ENCODE results near the gene ELL2.

The ELL2 gene

DNA sequence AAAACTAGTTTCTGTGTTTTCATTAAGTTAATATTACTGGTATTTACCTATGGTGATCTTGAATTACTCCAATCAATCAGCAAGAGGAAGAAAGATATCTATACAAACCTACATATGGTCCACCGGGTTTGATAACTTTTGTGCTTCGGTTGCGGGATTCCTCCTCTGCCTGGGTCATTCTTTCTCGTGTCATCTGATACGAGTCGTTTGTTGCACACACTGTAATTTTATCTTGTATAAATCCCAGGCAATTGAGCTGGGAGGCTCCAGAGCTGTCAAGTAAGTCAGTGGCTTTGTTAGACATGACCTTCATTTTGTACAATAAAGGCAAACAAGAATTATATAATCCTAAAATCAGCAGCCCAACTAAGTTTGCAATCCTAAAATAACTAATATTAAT, 48.0 kb downstream of the ELL2 start:
- peaks cover 0 to 54% (median 40%) of the 10 kb centered on the region in 3 donors for H3K36me3 ChIP-seq
- TF ChIP-seq, protein P1, sequence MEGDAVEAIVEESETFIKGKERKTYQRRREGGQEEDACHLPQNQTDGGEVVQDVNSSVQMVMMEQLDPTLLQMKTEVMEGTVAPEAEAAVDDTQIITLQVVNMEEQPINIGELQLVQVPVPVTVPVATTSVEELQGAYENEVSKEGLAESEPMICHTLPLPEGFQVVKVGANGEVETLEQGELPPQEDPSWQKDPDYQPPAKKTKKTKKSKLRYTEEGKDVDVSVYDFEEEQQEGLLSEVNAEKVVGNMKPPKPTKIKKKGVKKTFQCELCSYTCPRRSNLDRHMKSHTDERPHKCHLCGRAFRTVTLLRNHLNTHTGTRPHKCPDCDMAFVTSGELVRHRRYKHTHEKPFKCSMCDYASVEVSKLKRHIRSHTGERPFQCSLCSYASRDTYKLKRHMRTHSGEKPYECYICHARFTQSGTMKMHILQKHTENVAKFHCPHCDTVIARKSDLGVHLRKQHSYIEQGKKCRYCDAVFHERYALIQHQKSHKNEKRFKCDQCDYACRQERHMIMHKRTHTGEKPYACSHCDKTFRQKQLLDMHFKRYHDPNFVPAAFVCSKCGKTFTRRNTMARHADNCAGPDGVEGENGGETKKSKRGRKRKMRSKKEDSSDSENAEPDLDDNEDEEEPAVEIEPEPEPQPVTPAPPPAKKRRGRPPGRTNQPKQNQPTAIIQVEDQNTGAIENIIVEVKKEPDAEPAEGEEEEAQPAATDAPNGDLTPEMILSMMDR (IDR thresholded peaks at IDR 0.05), result no peak
- no peak for DNase-seq
- H3K4me1 ChIP-seq, result peaks cover 0 to 86% (median 20%) of the 10 kb centered on the region in 4 donors
- no peak overlapping the region for H3K27ac ChIP-seq
- no peaks in the 10 kb centered on the region for H3K27me3 ChIP-seq
- no peak overlapping the region for H3K4me3 ChIP-seq
- intact Hi-C loops (cut with DNase I; ENCODE audit: low total_unique reads), result no loop called here
- no peaks in the 10 kb centered on the region for H3K9me3 ChIP-seq

DNA sequence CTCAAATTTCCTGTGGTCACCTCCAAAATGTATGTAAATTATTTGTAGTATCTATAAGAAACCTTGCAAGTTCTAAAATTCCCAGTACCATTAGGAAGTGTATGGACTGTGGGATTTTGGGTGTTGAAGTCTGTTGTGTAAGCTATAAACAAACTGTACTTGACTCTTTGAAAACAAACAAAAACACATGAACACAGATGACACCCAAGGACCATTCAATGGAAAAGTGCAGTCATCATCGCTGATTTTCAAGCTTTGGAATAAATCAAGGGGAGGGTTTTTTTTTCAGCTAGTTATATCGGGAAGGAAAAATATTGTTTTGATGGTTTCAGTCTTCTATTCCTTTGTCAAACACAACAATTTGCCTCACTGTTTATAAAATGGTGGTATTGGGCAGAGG, 49.6 kb downstream of the ELL2 start:
- no peak overlapping the region for H3K27ac ChIP-seq
- intact Hi-C loops (cut with DNase I; ENCODE audit: low total_unique reads), result no loop called here
- no peaks in the 10 kb centered on the region for H3K9me3 ChIP-seq
- no peak for DNase-seq
- no peak overlapping the region for H3K4me3 ChIP-seq
- H3K4me1 ChIP-seq, result peaks cover 0 to 86% (median 21%) of the 10 kb centered on the region in 4 donors
- H3K36me3 ChIP-seq, result peaks cover 0 to 46% (median 46%) of the 10 kb centered on the region in 3 donors
- TF ChIP-seq, protein P1 (IDR thresholded peaks at IDR 0.05), result no peak
- no peaks in the 10 kb centered on the region for H3K27me3 ChIP-seq

DNA sequence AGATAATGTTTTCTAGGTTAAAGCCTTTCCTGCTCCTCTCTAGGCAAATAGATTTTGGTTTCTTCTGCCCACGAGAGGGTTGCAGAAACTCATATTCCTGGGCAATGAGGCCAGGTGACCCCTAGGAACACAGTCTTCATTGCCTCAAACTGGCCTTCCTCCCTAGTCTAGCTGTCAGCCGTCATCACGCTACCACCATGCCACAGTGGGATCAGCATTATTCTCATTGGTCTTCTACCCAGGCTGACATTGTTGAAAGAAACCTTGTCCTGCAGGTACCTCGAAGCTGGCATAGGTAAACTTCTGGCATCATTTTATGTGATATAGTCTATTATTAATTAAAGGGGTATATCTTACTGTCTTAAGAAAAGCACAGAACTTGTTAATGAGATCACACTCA, 51.1 kb downstream of the ELL2 start:
- no peak overlapping the region for H3K27ac ChIP-seq
- no peak overlapping the region for H3K4me3 ChIP-seq
- no peak for DNase-seq
- intact Hi-C loops (cut with DNase I; ENCODE audit: low total_unique reads), result no loop called here
- TF ChIP-seq, protein P1 (IDR thresholded peaks at IDR 0.05), result no peak
- H3K4me1 ChIP-seq, result peaks cover 0 to 86% (median 14%) of the 10 kb centered on the region in 4 donors
- H3K9me3 ChIP-seq, result no peaks in the 10 kb centered on the region
- H3K36me3 ChIP-seq, result peaks cover 0 to 57% (median 46%) of the 10 kb centered on the region in 3 donors
- no peaks in the 10 kb centered on the region for H3K27me3 ChIP-seq

DNA sequence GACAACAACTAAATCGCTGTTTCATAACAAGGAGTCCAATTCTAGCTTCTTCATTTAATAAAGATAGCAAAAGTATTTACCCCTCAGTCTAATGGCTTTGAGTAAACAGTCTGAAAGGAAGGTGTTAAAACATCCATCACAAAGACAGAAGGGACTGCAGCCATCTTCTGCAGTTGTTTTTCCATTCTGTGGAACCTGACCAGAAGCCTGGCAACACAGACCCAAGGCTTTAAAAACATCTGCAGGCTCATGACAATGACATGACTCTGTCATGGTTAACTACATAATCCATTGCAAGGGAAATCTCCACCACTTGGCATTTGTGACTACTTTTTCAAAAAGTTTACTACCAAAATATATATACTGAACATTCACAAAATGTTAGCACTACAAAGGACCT, 51.9 kb downstream of the ELL2 start:
- H3K36me3 ChIP-seq, result peaks cover 4 to 57% (median 49%) of the 10 kb centered on the region in 3 donors
- intact Hi-C loops (cut with DNase I; ENCODE audit: low total_unique reads), result loop anchor here (10.0 kb wide), 1 partner anchor 45 kb away; no protein-coding TSS in a partner anchor

DNA sequence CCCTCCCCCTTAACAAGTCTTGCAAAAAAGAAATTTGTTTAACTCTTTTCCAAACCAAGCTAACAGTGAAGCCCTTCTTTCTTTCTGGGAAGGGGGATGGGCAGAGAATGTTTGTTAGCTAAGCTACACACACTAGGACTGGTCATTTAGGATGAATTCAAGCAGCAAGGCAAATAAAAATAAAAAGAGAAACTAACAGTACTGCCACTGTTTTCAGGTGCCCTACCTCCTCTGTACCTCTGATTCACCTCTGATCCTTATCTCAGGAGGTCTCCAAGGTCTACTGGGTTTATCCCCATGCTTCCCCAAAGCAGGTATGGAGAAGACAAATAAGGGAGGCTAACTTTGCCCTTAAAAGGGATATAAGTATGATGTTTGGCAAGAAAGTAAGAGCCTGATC, 52.9 kb downstream of the ELL2 start:
- no peaks in the 10 kb centered on the region for H3K27me3 ChIP-seq
- intact Hi-C loops (cut with DNase I; ENCODE audit: low total_unique reads), result loop anchor here (10.0 kb wide), 1 partner anchor 46 kb away; no protein-coding TSS in a partner anchor
- no peaks in the 10 kb centered on the region for H3K9me3 ChIP-seq
- peaks cover 0 to 80% (median 14%) of the 10 kb centered on the region in 4 donors for H3K4me1 ChIP-seq
- DNase-seq, result no peak
- TF ChIP-seq, protein P1 (IDR thresholded peaks at IDR 0.05), result no peak
- peaks cover 14 to 57% (median 51%) of the 10 kb centered on the region in 3 donors for H3K36me3 ChIP-seq
- H3K27ac ChIP-seq, result no peak overlapping the region
- no peak overlapping the region for H3K4me3 ChIP-seq

More for the DNA sequence above, 51.9 kb downstream of the ELL2 start:
- no peak for DNase-seq
- TF ChIP-seq, protein P1 (IDR thresholded peaks at IDR 0.05), result no peak
- Histone ChIP-seq H3K27me3 (no peaks in the 10 kb centered on the region), H3K9me3 (no peaks in the 10 kb centered on the region), H3K4me3 (no peak overlapping the region), H3K27ac (no peak overlapping the region), H3K4me1 (peaks cover 0 to 81% (median 14%) of the 10 kb centered on the region in 4 donors)

Data from tibial artery (tissue), 4 donors.